RWPE2 (cell line): ENCODE data around the gene HRH4.
A peak's percentile ranks its signal among the peaks of the same experiment; 100 is the strongest.

Experiments
- ATAC-seq: fragments of 200-7000 bp; cut with Tn5 transposase; 3 replicates; pipeline ENCODE4 v1.9.1; 2021; ENCODE audit warnings: low read depth
- DNase-seq: peaks from one replicate; pipeline ENCODE4 v3.0.0-alpha.2; 2020; ENCODE audit warnings: low spot score
- H3K27ac ChIP-seq: fragments of 450-650 bp; 2 replicates; pipeline ENCODE4 v1.5.1; 2017; ENCODE audit warnings: mild to moderate bottlenecking; ENCODE audit not compliant: poor library complexity, severe bottlenecking
- H3K27me3 ChIP-seq: fragments of 250-450 bp; sonication (Bioruptor Pico); 2 replicates; pipeline ENCODE4 v1.5.1; 2021; ENCODE audit warnings: mild to moderate bottlenecking, moderate library complexity; ENCODE audit not compliant: insufficient read depth, poor library complexity, severe bottlenecking
- H3K36me3 ChIP-seq: fragments of 250-450 bp; sonication (Bioruptor Pico); 2 replicates; pipeline ENCODE4 v1.5.1; 2020; ENCODE audit warnings: low read depth, mild to moderate bottlenecking, moderate library complexity
- H3K4me1 ChIP-seq: fragments of 250-450 bp; sonication (Bioruptor Pico); 2 replicates; pipeline ENCODE4 v1.5.1; 2021; ENCODE audit warnings: mild to moderate bottlenecking, moderate library complexity; ENCODE audit not compliant: insufficient read depth, poor library complexity, severe bottlenecking
- H3K4me3 ChIP-seq: fragments of 250-450 bp; sonication (Bioruptor Pico); 2 replicates; pipeline ENCODE4 v1.5.1; 2021; ENCODE audit warnings: mild to moderate bottlenecking, moderate library complexity; ENCODE audit not compliant: severe bottlenecking
- H3K9me3 ChIP-seq: fragments of 250-450 bp; sonication (Bioruptor Pico); 2 replicates; pipeline ENCODE4 v1.5.1; 2021; ENCODE audit warnings: mild to moderate bottlenecking, moderate library complexity; ENCODE audit not compliant: severe bottlenecking
- TF ChIP-seq, protein P1 (sequence below): fragments of 450-650 bp; IDR thresholded peaks from one replicate; pipeline ENCODE4 v1.5.1; 2017; ENCODE audit warnings: mild to moderate bottlenecking, moderate library complexity; ENCODE audit not compliant: poor library complexity, severe bottlenecking

The HRH4 gene

DNA sequence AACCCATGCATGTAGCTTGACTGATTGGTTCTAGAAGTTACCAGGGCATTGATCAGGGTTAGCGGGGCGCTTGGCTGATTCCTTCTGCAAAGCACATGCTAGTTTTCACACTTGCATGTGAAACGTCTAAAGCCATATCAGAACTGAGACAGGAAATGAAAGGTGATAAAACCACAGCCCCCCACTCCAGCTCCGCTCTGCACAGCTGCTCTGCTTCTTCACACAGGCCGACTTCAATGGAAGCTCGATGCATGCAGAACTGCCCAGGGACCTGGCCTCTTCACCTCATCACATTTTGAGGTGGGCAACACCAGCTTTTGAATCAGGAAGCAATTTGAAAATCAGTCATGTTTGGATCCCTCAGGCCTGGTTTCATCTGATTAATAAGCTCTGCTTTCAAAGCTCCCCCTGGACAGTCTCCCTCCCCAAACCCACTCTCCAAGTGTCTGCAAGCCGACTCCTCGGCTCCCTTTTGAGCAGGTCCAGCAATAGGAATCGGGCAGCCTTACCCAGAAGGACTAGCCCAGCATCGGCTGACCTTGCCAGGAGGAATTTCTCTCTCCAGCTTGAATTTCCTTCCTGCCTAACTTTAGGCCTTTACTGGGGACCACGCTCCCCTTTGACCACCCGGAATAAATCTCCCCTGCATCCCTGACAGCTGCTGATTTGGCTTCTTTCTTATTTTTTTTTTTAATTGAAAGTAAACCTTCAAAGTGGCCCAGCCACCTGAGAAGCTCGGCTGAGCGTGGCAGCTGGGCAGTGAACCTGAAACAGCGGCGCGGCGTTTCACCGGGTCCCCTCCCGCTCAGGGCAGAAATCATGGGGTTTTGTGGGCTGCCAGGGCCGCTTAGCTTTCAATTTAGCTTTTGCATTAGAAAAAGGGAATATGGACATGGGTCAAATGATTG lies 31.7 kb downstream of the HRH4 start:
- Histone ChIP-seq H3K27ac (no peak overlapping the region), H3K4me3 (no peak overlapping the region), H3K4me1 (no peaks in the 10 kb centered on the region), H3K36me3 (no peaks in the 10 kb centered on the region), H3K27me3 (peaks cover 4% of the 10 kb centered on the region), H3K9me3 (no peaks in the 10 kb centered on the region)
- TF ChIP-seq, protein P1, sequence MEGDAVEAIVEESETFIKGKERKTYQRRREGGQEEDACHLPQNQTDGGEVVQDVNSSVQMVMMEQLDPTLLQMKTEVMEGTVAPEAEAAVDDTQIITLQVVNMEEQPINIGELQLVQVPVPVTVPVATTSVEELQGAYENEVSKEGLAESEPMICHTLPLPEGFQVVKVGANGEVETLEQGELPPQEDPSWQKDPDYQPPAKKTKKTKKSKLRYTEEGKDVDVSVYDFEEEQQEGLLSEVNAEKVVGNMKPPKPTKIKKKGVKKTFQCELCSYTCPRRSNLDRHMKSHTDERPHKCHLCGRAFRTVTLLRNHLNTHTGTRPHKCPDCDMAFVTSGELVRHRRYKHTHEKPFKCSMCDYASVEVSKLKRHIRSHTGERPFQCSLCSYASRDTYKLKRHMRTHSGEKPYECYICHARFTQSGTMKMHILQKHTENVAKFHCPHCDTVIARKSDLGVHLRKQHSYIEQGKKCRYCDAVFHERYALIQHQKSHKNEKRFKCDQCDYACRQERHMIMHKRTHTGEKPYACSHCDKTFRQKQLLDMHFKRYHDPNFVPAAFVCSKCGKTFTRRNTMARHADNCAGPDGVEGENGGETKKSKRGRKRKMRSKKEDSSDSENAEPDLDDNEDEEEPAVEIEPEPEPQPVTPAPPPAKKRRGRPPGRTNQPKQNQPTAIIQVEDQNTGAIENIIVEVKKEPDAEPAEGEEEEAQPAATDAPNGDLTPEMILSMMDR: no peak
- ATAC-seq (no peak), DNase-seq (no peak)

DNA sequence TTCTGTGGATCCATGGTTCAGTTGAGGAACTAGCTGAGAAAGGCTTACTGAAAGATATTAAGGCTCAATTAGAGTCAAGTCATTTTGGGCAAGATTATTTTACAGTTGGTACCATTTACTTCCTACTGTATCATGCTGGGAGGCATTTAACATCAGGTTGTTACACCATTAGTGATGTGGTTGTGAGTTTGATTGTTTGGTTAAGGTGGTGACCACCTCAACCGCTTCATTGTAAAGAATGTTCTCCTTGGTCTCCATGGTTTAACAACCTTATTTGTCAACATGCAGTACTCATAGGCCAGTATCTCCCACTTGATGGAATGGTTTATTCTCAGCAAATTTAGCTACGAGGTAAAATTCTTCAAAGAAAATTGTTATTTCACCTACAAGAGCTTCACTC lies 34.1 kb downstream of the HRH4 start:
- Histone ChIP-seq H3K4me1 (no peaks in the 10 kb centered on the region), H3K4me3 (no peak overlapping the region), H3K36me3 (no peaks in the 10 kb centered on the region), H3K9me3 (no peaks in the 10 kb centered on the region), H3K27ac (no peak overlapping the region), H3K27me3 (peaks cover 4% of the 10 kb centered on the region)
- no peak for DNase-seq
- TF ChIP-seq, protein P1: no peak
- ATAC-seq: no peak

DNA sequence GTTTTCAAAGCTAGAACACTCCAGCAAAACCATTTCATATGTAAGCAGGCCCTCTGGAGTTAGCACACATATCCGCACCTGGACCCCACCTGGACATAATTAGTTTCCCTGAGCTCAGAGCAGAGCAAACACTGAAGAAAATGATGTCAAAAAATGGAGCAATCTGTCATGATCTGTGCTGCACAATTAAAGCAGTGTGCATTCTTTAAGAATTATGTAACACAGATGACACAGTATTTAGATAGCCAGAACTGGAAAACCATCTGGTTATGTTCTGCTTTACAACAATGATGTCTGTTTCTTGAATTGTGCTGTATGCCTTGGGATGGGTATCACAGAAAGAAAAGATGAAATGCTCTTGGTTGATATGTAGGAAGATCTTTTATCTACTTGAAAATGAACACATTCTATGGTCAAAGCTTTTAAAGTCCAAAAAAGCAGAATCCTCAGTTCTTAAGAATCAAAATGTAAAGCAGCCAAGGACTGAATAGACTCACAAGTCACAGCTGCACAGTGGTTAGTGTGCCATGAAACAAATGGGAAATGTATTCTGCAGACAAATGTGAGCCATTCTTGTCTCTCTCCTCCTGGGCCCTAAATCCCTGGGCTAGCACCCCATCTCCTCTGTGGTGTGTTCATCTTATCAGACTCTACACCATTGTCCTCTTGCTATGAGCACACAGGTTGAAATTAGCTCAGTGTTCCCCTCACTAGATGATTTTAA lies 36.8 kb downstream of the HRH4 start:
- DNase-seq: no peak
- Histone ChIP-seq H3K27me3 (peaks cover 4% of the 10 kb centered on the region), H3K4me1 (no peaks in the 10 kb centered on the region), H3K27ac (no peak overlapping the region), H3K9me3 (no peaks in the 10 kb centered on the region), H3K36me3 (no peaks in the 10 kb centered on the region), H3K4me3 (no peak overlapping the region)
- ATAC-seq: peak; percentile 23; the same call in 1 of the 3 replicates
- TF ChIP-seq, protein P1: no peak

DNA sequence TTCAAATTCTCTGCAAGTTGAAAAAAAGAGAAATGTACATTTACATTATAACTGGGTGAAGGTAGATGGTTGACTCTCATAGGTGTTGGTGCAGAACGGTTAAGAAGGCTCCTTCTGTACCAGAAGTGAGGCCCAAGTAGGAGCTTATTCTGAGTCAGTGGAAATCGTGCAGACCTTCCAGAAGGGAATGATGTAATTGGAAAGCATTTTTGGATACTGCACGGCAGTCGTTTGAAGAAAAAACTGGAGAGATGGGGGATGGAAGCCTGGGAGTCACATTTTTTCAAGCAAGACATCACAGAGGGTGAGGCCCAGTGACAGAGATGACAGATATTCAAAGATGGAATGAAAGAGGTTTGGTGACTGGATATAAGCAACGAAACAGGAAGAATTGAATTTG lies 39.4 kb downstream of the HRH4 start:
- ATAC-seq (no peak), DNase-seq (no peak)
- TF ChIP-seq, protein P1: no peak
- Histone ChIP-seq H3K4me3 (no peak overlapping the region), H3K27me3 (peaks cover 3% of the 10 kb centered on the region), H3K9me3 (no peaks in the 10 kb centered on the region), H3K4me1 (no peaks in the 10 kb centered on the region), H3K27ac (no peak overlapping the region), H3K36me3 (no peaks in the 10 kb centered on the region)
